ENCODE measurements around the gene CNIH1.

DNA sequence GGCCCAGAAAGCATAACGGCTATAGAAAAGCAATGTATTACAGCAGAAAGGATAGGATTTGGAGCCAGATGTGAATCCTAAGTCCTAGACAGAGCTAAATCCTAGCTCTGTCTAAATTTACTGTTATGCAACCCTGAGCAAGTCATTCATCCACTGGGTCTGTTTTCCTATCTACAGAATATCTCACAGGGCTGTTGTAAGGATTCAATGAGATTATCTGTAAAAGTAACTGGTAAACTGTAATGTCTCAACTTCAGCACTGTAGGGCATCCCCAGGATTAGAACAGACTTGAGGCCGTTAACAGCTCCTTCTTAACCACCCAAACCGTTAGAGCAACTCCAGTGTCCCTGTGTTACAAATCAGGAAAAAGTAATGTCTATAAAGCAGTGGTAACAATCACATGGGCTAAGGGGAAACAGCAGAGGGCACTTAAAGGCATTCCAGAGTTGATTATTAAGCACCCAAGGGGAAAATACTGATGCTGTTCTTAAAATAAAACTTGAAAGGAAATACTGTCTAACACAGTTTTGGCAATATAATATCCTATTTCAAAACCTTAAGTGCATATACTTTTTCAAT lies 37.6 kb upstream of the CNIH1 start:
- TF ChIP-seq, protein P1, sequence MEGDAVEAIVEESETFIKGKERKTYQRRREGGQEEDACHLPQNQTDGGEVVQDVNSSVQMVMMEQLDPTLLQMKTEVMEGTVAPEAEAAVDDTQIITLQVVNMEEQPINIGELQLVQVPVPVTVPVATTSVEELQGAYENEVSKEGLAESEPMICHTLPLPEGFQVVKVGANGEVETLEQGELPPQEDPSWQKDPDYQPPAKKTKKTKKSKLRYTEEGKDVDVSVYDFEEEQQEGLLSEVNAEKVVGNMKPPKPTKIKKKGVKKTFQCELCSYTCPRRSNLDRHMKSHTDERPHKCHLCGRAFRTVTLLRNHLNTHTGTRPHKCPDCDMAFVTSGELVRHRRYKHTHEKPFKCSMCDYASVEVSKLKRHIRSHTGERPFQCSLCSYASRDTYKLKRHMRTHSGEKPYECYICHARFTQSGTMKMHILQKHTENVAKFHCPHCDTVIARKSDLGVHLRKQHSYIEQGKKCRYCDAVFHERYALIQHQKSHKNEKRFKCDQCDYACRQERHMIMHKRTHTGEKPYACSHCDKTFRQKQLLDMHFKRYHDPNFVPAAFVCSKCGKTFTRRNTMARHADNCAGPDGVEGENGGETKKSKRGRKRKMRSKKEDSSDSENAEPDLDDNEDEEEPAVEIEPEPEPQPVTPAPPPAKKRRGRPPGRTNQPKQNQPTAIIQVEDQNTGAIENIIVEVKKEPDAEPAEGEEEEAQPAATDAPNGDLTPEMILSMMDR (conservative IDR thresholded peaks at IDR 0.05 in 1 of 2, IDR thresholded peaks at IDR 0.05 in 1 of 2; ENCODE audit: extremely low read depth in 1 of 2, insufficient read depth in 1 of 2, low read depth in 1 of 2, low read length in 2 of 2): no peak
- no peak for TF ChIP-seq EZH2 (IDR thresholded peaks at IDR 0.05; ENCODE audit: borderline replicate concordance, low read length)
